ENCODE data around the gene GPX8.

GPX8 gene

GRCh38 chr5:55136521-55136920 is 23.4 kb upstream of the GPX8 start:
- TF ChIP-seq, protein P1, sequence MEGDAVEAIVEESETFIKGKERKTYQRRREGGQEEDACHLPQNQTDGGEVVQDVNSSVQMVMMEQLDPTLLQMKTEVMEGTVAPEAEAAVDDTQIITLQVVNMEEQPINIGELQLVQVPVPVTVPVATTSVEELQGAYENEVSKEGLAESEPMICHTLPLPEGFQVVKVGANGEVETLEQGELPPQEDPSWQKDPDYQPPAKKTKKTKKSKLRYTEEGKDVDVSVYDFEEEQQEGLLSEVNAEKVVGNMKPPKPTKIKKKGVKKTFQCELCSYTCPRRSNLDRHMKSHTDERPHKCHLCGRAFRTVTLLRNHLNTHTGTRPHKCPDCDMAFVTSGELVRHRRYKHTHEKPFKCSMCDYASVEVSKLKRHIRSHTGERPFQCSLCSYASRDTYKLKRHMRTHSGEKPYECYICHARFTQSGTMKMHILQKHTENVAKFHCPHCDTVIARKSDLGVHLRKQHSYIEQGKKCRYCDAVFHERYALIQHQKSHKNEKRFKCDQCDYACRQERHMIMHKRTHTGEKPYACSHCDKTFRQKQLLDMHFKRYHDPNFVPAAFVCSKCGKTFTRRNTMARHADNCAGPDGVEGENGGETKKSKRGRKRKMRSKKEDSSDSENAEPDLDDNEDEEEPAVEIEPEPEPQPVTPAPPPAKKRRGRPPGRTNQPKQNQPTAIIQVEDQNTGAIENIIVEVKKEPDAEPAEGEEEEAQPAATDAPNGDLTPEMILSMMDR (IDR thresholded peaks at IDR 0.05; ENCODE audit: low read depth, low read length): no peak
- in situ Hi-C loops (cut with HindIII; ENCODE audit: low sequenced_read_pairs): no loop called here
- no peak overlapping the region for H3K4me3 ChIP-seq (ENCODE audit: low read depth, low read length)
- peak; percentile 40 for DNase-seq (ENCODE audit: low read depth, low spot score)

- no peak overlapping the region for H3K4me3 ChIP-seq (ENCODE audit: low read depth, low read length)
- in situ Hi-C loops (cut with HindIII; ENCODE audit: low sequenced_read_pairs): no loop called here
- TF ChIP-seq, protein P1 (IDR thresholded peaks at IDR 0.05; ENCODE audit: low read depth, low read length): no peak
- DNase-seq (ENCODE audit: low read depth, low spot score): no peak
Measured at GRCh38 chr5:55140908-55141665, 18.9 kb upstream of the GPX8 start.

- no peak overlapping the region for H3K4me3 ChIP-seq (ENCODE audit: low read depth, low read length)
- in situ Hi-C loops (cut with HindIII; ENCODE audit: low sequenced_read_pairs): no loop called here
- TF ChIP-seq, protein P1 (IDR thresholded peaks at IDR 0.05; ENCODE audit: low read depth, low read length): no peak
- no peak for DNase-seq (ENCODE audit: low read depth, low spot score)
Measured at GRCh38 chr5:55141945-55142690, 17.9 kb upstream of the GPX8 start.

- H3K4me3 ChIP-seq (ENCODE audit: low read depth, low read length): no peak overlapping the region
- TF ChIP-seq, protein P1 (IDR thresholded peaks at IDR 0.05; ENCODE audit: low read depth, low read length): no peak
- DNase-seq (ENCODE audit: low read depth, low spot score): no peak
- in situ Hi-C loops (cut with HindIII; ENCODE audit: low sequenced_read_pairs): no loop called here
Measured at GRCh38 chr5:55143624-55144023, 16.3 kb upstream of the GPX8 start.

GRCh38 chr5:55146080-55146479 is 13.9 kb upstream of the GPX8 start:
- in situ Hi-C loops (cut with HindIII; ENCODE audit: low sequenced_read_pairs): no loop called here
- TF ChIP-seq, protein P1 (IDR thresholded peaks at IDR 0.05; ENCODE audit: low read depth, low read length): no peak
- DNase-seq (ENCODE audit: low read depth, low spot score): no peak
- no peak overlapping the region for H3K4me3 ChIP-seq (ENCODE audit: low read depth, low read length)

DNA sequence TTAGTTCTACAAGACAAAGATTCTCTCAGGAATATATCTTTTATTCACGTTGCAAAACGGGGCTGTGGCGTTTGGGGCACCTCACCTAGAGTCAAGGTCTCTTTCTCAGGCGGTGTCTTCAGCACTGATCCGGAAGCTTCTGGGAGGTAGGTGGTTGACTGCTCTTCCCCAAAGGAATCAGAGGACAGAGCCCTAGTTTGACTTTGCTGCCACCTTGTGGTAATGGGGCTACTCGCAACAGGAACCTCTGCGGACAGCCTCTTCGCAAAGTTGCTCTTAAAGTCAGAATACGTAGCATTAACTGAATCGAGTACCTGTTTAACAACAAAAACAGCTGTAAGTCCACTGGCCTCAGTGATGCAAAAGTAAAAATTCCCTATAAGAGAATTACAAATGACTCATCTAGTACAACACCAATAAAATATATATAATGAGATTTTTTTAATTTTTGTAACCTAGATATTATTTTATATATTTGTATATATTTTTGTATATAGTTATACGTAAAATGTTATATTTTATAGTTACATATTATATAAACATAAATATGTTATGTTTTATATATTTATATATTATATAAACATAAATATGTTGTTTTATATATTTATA is 13.3 kb upstream of the GPX8 start:
- in situ Hi-C loops (cut with HindIII; ENCODE audit: low sequenced_read_pairs): no loop called here
- no peak overlapping the region for H3K4me3 ChIP-seq (ENCODE audit: low read depth, low read length)
- peak; percentile 85 for DNase-seq (ENCODE audit: low read depth, low spot score)
- TF ChIP-seq, protein P1 (IDR thresholded peaks at IDR 0.05; ENCODE audit: low read depth, low read length): peak; percentile 97

Data from astrocyte of the spinal cord (primary cell).